K562 (cell line): ENCODE results near the gene ARAP1. TPM values are rescaled to one million over a fixed set of nuclear protein-coding genes. Genes with fewer than 3 reads are reported as not detected.
A peak's percentile ranks its signal among the peaks of the same experiment; 100 is the strongest.

Experiments used
- ATF1 ChIP-seq, 2 experiments: fragments of 450-650 bp in 1 of 2; IDR thresholded peaks; 2 replicates each; pipeline ENCODE4 v1.6.1; 2016; ENCODE audit warnings: missing compliant biosample characterization in 1 of 2, missing genetic modification characterization in 1 of 2
- ETS1 ChIP-seq: conservative IDR thresholded peaks from 2 replicates; pipeline ENCODE4 v1.6.1; 2011; ENCODE audit warnings: low read depth, mild to moderate bottlenecking, low read length; ENCODE audit not compliant: control insufficient read depth
- GTF3C2 ChIP-seq: IDR thresholded peaks from 3 replicates; pipeline ENCODE4 v1.6.1; 2011; ENCODE audit warnings: borderline replicate concordance, mild to moderate bottlenecking, moderate library complexity; ENCODE audit not compliant: insufficient read length; ENCODE audit errors: extremely low read depth
- HMG20A ChIP-seq: fragments of 450-650 bp; formaldehyde crosslinking; conservative IDR thresholded peaks from 2 replicates; pipeline ENCODE4 v1.4.0; 2020; ENCODE audit warnings: mild to moderate bottlenecking, mixed read lengths
- JUNB ChIP-seq: fragments of 450-650 bp; formaldehyde crosslinking; conservative IDR thresholded peaks from 2 replicates; pipeline ENCODE4 v1.4.0; 2020; ENCODE audit warnings: mild to moderate bottlenecking
- MECOM ChIP-seq: fragments of 250-450 bp; sonication (Bioruptor Pico); IDR thresholded peaks from 2 replicates; pipeline ENCODE4 v1.8.0; 2022; ENCODE audit warnings: inconsistent platforms
- MTA3 ChIP-seq: fragments of 450-650 bp; formaldehyde crosslinking; IDR thresholded peaks from 2 replicates; pipeline ENCODE4 v1.6.1; 2017; ENCODE audit warnings: mild to moderate bottlenecking, borderline replicate concordance
- RBM34 ChIP-seq: fragments of 200-400 bp; formaldehyde crosslinking; IDR thresholded peaks from 2 replicates; pipeline ENCODE4 v1.6.1; 2018; ENCODE audit warnings: low read length, borderline replicate concordance; ENCODE audit not compliant: insufficient read depth
- RFX5 ChIP-seq: IDR thresholded peaks from 2 replicates; pipeline ENCODE4 v1.6.1; 2011; ENCODE audit warnings: low read depth, mild to moderate bottlenecking, improper control_type of control experiment, low read length
- SFPQ ChIP-seq: fragments of 200-400 bp; formaldehyde crosslinking; IDR thresholded peaks from 2 replicates; pipeline ENCODE4 v1.6.1; 2017; ENCODE audit warnings: mild to moderate bottlenecking, low read depth, low read length, moderate library complexity
- TAL1 ChIP-seq: fragments of 450-650 bp; IDR thresholded peaks from 2 replicates; pipeline ENCODE4 v1.6.1; 2016; ENCODE audit warnings: mild to moderate bottlenecking
- ZNF316 ChIP-seq: fragments of 450-650 bp; IDR thresholded peaks from 2 replicates; pipeline ENCODE4 v1.6.1; 2016
- ZNF609 ChIP-seq: sonication (generic); formaldehyde crosslinking; IDR thresholded peaks from 2 replicates; pipeline ENCODE4 v1.8.1; 2023; ENCODE audit warnings: missing genetic modification reagents, mild to moderate bottlenecking, borderline replicate concordance
- ZZZ3 ChIP-seq: fragments of 450-650 bp; IDR thresholded peaks from 2 replicates; pipeline ENCODE4 v1.6.1; 2016; ENCODE audit warnings: antibody characterized with exemption, mild to moderate bottlenecking, moderate library complexity
- polyA plus RNA-seq, 8 experiments: library from polyadenylated mRNA; depleted of rRNA in 4 of 8; stranded (reverse) in 5 of 8; unstranded in 3 of 8; fragments of >200 nt; fragmentation: Nextera tagmentation in 2 of 8; fragmentation: Illumina TruSeq in 1 of 8; extraction: Ambion mirVana in 2 of 8; extraction: Trizol in 1 of 8; gene quantifications; 2 replicates each; pipeline versions ENCODE4 v1.2.1 to v1.2.3, GENCODE V29; 2011 to 2014; ENCODE audit warnings: inconsistent platforms in 1 of 8, missing spikeins in 1 of 8
- total RNA-seq, 7 experiments: library from RNA; depleted of rRNA in 6 of 7; stranded (reverse); fragments of >200 nt in 6 of 7; fragmentation: Illumina TruSeq in 2 of 7; extraction: Trizol in 2 of 7; gene quantifications; 2 replicates each; pipeline versions ENCODE4 v1.2.1 to v1.2.3, GENCODE V29; 2011 to 2021; ENCODE audit warnings: low replicate concordance in 1 of 7

Gene ARAP1
- total and polyA plus RNA-seq, 9 of the 15 experiments (the other 6 are each of a cell fraction or from before 2014, with no cell fraction given) = 0.23 to 67.0 (median 24.6) TPM

GRCh38 chr11:72735495-72736027 is 16.6 kb downstream of the ARAP1 start (continued):
- TF ChIP-seq RFX5 (no peak), ZNF316 (no peak; the same call in 1 of the 2 replicates), ETS1 (no peak), RBM34 (no peak), SFPQ (no peak), MTA3 (peak; percentile 38; the same call in 1 of the 2 replicates), ZZZ3 (no peak), TAL1 (peak; percentile 21; the same call in 1 of the 2 replicates), HMG20A (CRISPR knock-in tag) (no peak), ATF1 (CRISPR knock-in tag; IDR thresholded peaks at IDR 0.05) (no peak), ATF1 (tag; IDR thresholded peaks at IDR 0.05) (0 out of 2 replicates have a peak, but pooled peaks have one; percentile 10), GTF3C2 (no peak), ZNF609 (CRISPR knock-in tag) (no peak), MECOM (CRISPR knock-in tag) (no peak), JUNB (no peak)
